IPS-20b (cell line): ENCODE data around the gene EMSY.
"Not testable (repeated sequence)": the region's sequence is repeated elsewhere in the genome, so short reads cannot be mapped to it uniquely, and the experiment has no call there.

Experiments
- H3K27ac ChIP-seq: one replicate; pipeline ENCODE4 v1.5.1; 2013; ENCODE audit warnings: low read length
- H3K27me3 ChIP-seq: 2 replicates; pipeline ENCODE4 v1.6.1; 2013; ENCODE audit warnings: mild to moderate bottlenecking, low read length, inconsistent platforms; ENCODE audit not compliant: insufficient read depth
- H3K36me3 ChIP-seq: 2 replicates; pipeline ENCODE4 v1.6.1; 2013; ENCODE audit warnings: low read depth, mild to moderate bottlenecking, inconsistent platforms, low read length, moderate library complexity; ENCODE audit not compliant: insufficient read depth
- H3K4me1 ChIP-seq: 2 replicates; pipeline ENCODE4 v1.6.1; 2013; ENCODE audit warnings: mild to moderate bottlenecking, control low read depth, inconsistent platforms, low read length, moderate library complexity; ENCODE audit not compliant: insufficient read depth
- H3K4me3 ChIP-seq: 2 replicates; pipeline ENCODE4 v1.5.1; 2013; ENCODE audit warnings: mild to moderate bottlenecking, low read length, inconsistent platforms
- H3K9ac ChIP-seq: 2 replicates; pipeline ENCODE4 v1.6.1; 2013; ENCODE audit warnings: low read depth, mild to moderate bottlenecking, inconsistent platforms, low read length, moderate library complexity
- H3K9me3 ChIP-seq: 2 replicates; pipeline ENCODE4 v1.6.1; 2013; ENCODE audit warnings: mild to moderate bottlenecking, low read depth, low read length, inconsistent platforms; ENCODE audit not compliant: insufficient read depth

EMSY gene

DNA sequence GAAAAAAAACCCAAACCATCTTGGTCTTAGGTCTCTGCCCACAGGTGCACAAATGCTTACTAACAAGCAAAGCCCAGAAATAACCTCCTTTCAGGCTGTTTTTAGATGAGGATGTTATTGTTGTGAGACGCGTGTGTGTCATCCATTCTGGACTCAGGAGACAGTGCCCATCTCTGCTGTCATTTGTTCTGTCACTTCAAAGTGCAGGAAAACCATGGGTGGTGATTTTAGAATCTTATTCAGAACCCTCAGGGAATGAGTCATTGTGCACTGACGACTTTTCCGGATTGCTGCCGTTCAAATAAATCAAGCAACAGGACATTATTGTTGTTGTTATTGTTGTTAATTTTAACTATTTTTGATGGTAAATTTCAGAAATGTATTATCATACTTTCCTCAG lies 115.4 kb downstream of the EMSY start:
- Histone ChIP-seq H3K36me3 (no peaks in the 10 kb centered on the region), H3K9me3 (no peaks in the 10 kb centered on the region), H3K4me3 (no peak overlapping the region), H3K27me3 (no peaks in the 10 kb centered on the region), H3K9ac (no peak overlapping the region), H3K27ac (no peak overlapping the region), H3K4me1 (no peaks in the 10 kb centered on the region; the same call in 1 of the 2 replicates)

GRCh38 chr11:76561245-76561644 lies 116.4 kb downstream of the EMSY start:
- Histone ChIP-seq H3K27me3 (no peaks in the 10 kb centered on the region), H3K9me3 (no peaks in the 10 kb centered on the region), H3K9ac (no peak overlapping the region), H3K4me1 (no peaks in the 10 kb centered on the region), H3K27ac (no peak overlapping the region), H3K36me3 (no peaks in the 10 kb centered on the region), H3K4me3 (no peak overlapping the region)

DNA sequence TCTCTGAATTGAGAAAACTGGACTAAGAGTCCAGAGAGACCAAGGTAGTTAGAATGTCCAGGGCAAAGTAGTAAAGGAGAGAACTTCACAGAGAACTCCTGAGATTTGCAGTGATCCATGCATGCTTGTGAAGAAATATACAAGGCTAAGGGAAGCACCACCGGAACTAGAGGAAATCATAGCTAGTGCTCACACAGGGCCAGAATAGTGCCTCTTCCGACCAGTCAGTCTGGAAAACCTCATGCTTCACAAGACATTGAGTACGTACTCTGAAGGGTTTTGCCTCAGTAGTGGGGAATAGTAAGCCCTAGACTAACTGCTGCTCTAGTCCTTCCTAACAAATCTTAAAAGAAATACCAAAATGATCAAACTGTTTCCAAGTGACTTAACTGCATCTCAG lies 117.7 kb downstream of the EMSY start:
- no peaks in the 10 kb centered on the region for H3K9me3 ChIP-seq
- no peak overlapping the region for H3K4me3 ChIP-seq
- H3K27me3 ChIP-seq = no peaks in the 10 kb centered on the region
- H3K36me3 ChIP-seq = no peaks in the 10 kb centered on the region
- H3K9ac ChIP-seq = no peak overlapping the region
- H3K4me1 ChIP-seq = no peaks in the 10 kb centered on the region
- no peak overlapping the region for H3K27ac ChIP-seq

DNA sequence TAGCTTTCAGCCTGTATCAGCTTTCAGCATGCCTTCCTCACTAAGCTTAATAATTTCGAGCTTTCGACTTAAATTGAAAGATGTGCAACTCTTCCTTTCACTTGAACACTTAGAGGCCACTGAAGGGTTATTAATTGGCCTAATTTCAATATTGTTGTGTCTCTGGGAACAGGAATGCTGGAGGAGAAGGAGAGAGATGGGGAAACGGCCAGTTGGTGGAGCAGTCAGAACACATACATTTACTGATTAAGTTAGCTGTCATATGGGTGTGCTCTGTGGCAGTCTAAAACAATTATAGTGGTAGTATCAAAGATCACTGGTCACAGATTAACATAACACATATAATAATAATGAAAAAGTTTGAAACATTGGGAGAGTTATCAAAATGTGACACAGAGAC lies 119.5 kb downstream of the EMSY start:
- H3K9me3 ChIP-seq = no peaks in the 10 kb centered on the region

GRCh38 chr11:76566811-76567210 lies 122.0 kb downstream of the EMSY start:
- Histone ChIP-seq H3K36me3 (no peaks in the 10 kb centered on the region), H3K9me3 (no peaks in the 10 kb centered on the region; the same call in 1 of the 2 replicates), H3K4me1 (no peaks in the 10 kb centered on the region), H3K4me3 (no peak overlapping the region), H3K27me3 (no peaks in the 10 kb centered on the region), H3K9ac (no peak overlapping the region), H3K27ac (no peak overlapping the region)

More for the DNA sequence above, 119.5 kb downstream of the EMSY start:
- H3K27ac ChIP-seq = no peak overlapping the region
- no peaks in the 10 kb centered on the region for H3K4me1 ChIP-seq
- no peaks in the 10 kb centered on the region for H3K36me3 ChIP-seq
- H3K27me3 ChIP-seq = no peaks in the 10 kb centered on the region
- no peak overlapping the region for H3K9ac ChIP-seq
- H3K4me3 ChIP-seq = no peak overlapping the region

GRCh38 chr11:76567261-76567660 lies 122.4 kb downstream of the EMSY start:
- Histone ChIP-seq H3K4me1 (no peaks in the 10 kb centered on the region), H3K9ac (no peak overlapping the region), H3K9me3 (no peaks in the 10 kb centered on the region; the same call in 1 of the 2 replicates), H3K4me3 (no peak overlapping the region), H3K27ac (no peak overlapping the region), H3K27me3 (no peaks in the 10 kb centered on the region), H3K36me3 (no peaks in the 10 kb centered on the region)

- H3K9ac ChIP-seq = no peak overlapping the region
- no peak overlapping the region for H3K27ac ChIP-seq
- H3K9me3 ChIP-seq = no peaks in the 10 kb centered on the region; the same call in 1 of the 2 replicates
- H3K27me3 ChIP-seq = no peaks in the 10 kb centered on the region
- H3K4me1 ChIP-seq = no peaks in the 10 kb centered on the region
- H3K4me3 ChIP-seq = no peak overlapping the region
- no peaks in the 10 kb centered on the region for H3K36me3 ChIP-seq
Measured at GRCh38 chr11:76568139-76568538, 123.3 kb downstream of the EMSY start.

DNA sequence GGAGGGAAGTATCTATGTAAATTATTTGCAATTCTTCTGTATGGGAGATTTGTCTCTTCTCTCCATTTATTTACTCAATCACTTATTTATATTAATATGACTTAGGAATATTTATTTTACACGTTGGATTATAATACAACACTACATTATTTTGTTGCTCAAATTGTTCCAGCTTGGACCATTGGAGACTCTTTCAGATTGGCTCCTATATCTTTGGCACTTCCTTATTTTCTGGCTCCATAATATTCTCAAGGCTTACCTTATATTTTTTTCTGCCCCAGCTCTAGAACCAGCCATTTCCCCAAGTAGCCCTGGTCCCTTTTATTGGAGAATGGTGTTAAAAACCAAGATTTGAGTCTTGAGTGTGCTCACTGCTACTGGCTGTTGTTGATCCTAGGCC lies 123.8 kb downstream of the EMSY start:
- Histone ChIP-seq H3K27ac (no peak overlapping the region), H3K9me3 (no peaks in the 10 kb centered on the region; the same call in 1 of the 2 replicates), H3K27me3 (no peaks in the 10 kb centered on the region), H3K4me3 (no peak overlapping the region), H3K9ac (no peak overlapping the region), H3K36me3 (no peaks in the 10 kb centered on the region), H3K4me1 (no peaks in the 10 kb centered on the region)

GRCh38 chr11:76572181-76572875 lies 127.5 kb downstream of the EMSY start:
- not testable (repeated sequence) for H3K36me3 ChIP-seq, H3K27me3 ChIP-seq, H3K9ac ChIP-seq, H3K4me1 ChIP-seq, H3K9me3 ChIP-seq, H3K27ac ChIP-seq, H3K4me3 ChIP-seq

DNA sequence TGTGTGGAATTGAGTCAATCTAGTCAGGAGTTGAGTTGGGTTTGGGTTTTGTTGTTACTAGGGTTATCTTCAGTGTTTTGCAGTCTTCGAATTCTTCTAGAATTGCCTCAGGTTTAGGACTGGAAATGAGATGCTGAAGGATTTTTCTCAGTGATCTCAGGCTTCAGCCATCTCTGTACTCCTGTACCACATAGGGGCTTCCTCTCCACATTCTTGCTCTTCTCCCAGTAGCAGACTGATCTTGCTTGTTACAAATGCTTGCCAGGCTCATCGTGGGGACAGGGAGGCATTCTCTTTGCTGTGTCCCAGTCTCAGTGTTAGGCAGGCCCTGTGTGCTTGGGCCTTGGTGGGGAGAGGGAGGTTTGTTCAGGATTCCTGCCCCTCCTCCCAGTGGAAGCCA lies 129.6 kb downstream of the EMSY start:
- no peak overlapping the region for H3K4me3 ChIP-seq
- H3K4me1 ChIP-seq = peaks cover 3% of the 10 kb centered on the region; the same call in 1 of the 2 replicates
- no peak overlapping the region for H3K9ac ChIP-seq
- no peaks in the 10 kb centered on the region for H3K27me3 ChIP-seq
- no peaks in the 10 kb centered on the region for H3K36me3 ChIP-seq
- no peak overlapping the region for H3K27ac ChIP-seq
- no peaks in the 10 kb centered on the region; the same call in 1 of the 2 replicates for H3K9me3 ChIP-seq

DNA sequence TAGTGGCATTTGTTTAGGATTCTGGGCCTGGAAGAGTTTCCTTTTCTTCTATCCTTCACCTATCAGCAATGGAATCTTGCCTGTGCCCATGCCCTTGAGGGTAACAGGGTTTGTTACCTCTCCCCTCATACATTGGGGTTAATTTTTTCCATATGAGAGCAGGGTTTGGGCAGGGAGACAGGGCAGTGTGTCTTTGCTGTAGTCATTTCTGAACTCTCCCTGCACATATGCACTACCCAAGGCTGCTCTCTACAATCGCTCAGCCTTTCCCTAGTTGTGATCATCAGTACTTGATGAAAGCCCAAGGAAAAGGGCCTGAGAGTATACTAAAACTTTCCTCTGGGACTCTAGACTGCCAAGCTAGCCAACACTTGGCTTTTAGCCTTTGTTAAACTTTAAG lies 130.1 kb downstream of the EMSY start:
- H3K4me3 ChIP-seq = no peak overlapping the region
- peaks cover 3% of the 10 kb centered on the region; the same call in 1 of the 2 replicates for H3K4me1 ChIP-seq
- no peaks in the 10 kb centered on the region for H3K27me3 ChIP-seq
- no peaks in the 10 kb centered on the region; the same call in 1 of the 2 replicates for H3K9me3 ChIP-seq
- H3K9ac ChIP-seq = no peak overlapping the region
- H3K36me3 ChIP-seq = no peaks in the 10 kb centered on the region
- no peak overlapping the region for H3K27ac ChIP-seq

DNA sequence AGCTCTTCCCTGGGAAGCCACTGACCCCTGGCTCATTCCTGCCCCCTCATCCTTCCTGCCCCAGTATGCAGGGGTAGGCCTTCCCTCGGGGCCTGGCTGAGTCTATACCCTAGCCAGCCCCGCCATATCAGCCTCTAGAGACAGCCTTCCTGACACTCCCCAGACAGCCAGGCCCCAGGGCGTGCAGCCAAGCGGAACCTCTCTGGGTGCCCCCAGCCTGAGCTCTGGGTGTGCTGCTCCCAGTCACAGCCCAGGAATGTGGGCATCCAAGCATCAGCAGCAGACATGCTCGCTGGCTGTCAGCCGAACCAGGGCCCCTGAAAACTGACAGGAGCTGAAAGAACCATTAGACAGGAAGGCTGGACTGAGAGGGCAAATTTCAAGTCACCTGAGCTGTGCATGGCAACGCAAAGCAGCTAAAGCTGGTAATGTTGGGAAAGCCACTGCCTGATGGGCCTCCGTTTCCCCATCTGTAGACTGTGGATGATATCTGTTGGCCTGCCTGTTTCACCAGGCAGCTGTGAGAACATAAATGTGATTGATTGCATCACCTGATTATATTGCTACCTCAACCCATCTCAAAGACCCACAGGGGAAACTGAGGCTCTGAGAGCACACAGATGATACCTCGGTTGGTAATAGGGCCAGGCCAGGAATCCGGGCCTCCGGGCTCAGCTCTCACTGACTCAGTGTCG lies 132.6 kb downstream of the EMSY start:
- Histone ChIP-seq H3K4me1 (peaks cover 3% of the 10 kb centered on the region; the same call in 1 of the 2 replicates), H3K9me3 (no peaks in the 10 kb centered on the region), H3K4me3 (no peak overlapping the region), H3K27ac (no peak overlapping the region), H3K36me3 (no peaks in the 10 kb centered on the region), H3K9ac (no peak overlapping the region), H3K27me3 (no peaks in the 10 kb centered on the region)
